GM19324 (cell line): ENCODE results near the gene GP2.
"Not testable (repeated sequence)": the region's sequence is repeated elsewhere in the genome, so short reads cannot be mapped to it uniquely, and the experiment has no call there.

Experiments used
- ATAC-seq: cut with Tn5 transposase; IDR thresholded peaks from one replicate; pipeline ENCODE4 v1.9.1; 2021; ENCODE audit warnings: mild to moderate bottlenecking, moderate library complexity; ENCODE audit not compliant: unreplicated experiment, low FRiP score

Gene GP2

DNA sequence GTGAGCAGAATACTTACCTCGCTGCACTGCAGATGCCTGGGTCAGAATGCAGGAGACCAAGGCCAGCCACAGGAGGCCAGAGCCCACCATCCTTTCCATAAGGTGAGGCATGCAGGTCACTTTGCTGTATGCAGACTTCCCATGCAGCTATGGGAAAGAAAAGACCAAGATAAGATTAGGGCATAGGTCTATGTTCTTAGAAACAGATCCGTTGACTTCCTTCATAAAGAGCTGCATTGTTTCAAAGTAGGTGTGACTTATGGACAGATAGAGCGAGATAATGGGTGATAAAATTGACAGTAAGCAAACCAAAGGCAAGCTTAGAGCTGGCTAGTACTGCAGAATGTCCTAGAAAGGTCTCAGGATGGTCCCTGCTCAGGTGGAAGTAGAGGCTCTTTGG, 992 bp downstream of the GP2 start:
- no peak for ATAC-seq

DNA sequence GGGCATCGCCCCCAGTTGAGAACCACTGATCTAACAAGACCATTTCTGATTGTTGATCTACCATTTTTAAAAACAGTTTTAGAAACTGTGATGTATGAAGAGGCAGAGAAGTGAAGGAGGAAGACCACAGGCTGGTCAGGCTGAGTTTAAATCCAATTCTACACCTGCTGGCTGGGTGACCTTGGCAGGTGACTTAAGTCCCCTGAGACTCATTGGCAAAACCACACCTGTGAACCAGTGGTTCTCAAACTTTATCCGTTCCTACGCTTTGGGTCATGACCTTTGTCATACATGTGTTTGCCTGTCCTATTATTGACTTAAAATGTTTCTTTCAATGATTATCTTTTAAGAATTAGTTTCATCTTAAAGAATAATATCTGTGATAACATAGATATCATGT, 2.3 kb downstream of the GP2 start:
- ATAC-seq, result no peak

DNA sequence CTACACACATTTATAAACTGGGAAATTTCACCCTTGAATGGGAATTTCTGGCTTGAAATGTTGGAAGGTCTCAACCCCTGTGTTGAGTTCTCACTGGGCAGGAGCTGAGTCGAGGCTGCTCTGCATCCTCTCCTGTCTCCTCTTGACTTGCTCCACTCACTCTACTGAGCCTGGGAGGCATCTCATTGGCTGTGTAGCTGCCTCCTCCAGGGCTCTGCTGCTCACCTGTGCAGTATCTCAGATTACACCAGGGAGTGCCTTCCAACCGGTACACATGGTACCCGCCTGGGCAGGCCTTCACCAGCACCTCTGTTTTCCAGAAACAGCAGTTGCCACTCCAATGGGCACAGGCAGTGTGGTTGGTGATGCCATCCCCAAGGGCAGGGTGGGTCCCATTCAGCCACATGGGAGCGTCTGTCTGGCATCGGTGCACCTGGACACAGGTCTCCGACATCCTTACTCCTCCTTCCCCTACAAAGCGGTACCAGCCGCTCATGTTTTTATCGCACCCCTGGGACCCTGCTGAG, 3.7 kb downstream of the GP2 start:
- ATAC-seq, result no peak

DNA sequence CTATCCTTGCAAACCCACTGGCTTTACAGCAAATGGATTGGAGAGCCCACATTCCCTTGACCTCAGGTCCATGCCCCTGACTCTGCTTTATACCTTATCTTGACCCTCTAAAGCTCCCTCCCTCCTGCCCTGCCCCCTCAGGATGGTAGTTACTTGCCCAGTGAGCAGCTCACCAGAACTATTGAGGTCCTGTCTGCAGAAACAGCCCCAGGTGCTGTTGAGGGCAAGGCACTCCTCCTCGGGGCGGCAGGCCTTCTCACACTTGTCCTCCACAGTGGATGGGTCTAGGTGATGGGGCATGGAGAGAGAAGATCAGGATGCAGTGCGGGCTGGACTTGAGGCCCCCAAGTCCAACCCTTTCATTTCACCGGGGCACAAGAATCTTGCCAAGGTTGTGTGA, 4.6 kb downstream of the GP2 start:
- ATAC-seq, result no peak

DNA sequence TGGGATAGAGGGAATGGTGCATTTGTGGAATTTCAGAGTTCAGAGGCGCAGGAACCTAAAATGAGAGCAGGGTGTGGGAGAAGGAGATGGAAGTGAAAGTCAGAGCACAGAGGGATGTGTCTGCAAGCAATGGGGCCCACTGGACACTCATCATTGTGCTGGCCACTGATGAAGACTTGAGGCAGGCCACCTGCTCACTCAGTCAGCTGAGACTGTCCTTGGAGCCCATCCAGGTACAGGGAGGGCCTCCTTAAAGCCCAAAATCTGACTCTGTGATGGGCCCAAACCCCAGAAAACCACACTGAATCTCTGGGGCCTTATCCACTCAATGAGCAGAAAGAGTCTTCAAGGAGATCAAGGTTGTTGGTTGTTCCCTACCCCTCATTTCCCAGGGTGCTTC, 5.6 kb downstream of the GP2 start:
- no peak for ATAC-seq

DNA sequence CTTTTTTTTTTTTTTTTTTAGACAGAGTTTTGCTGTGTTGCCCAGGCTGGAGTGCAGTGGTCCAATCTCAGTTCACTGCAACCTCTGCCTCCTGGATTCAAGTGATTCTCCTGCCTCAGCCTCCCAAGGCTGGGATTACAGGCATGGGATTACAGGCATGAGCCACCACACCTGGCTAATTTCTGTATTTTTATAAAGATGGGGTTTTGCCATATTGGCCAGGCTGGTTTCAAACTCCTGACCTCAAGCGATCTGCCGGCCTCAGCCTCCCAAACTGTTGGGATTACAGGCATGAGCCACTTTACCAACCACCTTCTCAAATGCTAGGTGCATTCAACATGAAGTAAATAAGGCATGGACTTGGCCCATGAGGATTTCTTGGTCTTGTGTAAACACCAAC, 6.3 kb downstream of the GP2 start:
- ATAC-seq, result not testable (repeated sequence)

DNA sequence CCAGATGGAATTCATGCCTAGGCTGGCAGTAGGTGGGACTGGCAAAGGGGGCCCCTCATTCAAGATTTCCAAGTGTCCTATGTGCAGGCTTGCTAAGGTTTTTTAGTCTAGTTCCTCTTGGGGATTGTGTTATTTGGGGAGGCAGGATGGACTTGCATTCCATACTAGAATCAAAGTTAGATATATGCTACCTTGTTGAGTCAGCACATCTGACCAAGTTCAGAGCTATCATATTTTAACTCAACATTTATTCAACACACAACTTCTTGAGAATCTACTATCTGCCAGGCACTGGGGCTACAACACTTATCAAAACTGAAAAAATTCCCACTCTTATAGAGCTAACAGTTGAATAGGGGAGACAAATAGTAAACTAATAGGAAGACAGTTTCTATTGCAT, 6.7 kb downstream of the GP2 start:
- no peak for ATAC-seq

DNA sequence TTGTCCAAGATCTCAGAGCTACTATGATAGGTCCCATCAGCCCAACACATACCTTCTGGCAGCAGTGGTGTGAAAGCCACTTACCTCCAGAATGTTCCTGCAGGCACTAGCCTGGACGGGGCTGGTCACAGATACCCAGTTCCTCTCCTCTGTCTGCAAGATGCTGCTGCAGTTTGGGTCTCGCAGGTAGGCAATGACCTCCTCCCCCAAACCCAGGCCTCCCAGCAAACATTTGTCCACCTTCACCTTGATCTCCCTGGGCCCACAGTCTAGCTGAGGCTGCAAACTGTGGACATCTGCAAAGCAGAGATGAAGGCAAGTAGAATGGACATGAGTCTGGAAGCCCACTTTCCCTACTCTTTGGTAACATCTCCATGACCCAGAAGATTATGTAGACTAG, 7.1 kb downstream of the GP2 start:
- no peak for ATAC-seq

DNA sequence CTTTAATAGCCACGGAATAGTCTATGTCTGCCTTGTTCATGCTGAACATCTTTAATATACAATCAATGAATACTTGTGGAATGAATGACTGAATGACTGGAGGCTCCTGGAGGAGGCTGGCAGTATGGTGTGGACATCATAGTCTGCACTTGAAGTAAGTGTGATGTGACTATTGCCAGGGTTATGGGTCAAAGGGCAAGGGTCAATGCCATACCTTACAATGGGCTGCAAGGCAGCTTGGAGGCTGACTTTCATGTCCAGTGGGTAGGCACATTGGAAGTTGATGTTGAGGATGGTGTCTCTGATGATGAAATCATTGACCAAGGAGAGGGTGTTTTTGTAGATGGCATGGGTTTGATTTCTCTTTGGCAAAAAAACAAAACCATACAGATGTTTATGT, 7.9 kb downstream of the GP2 start:
- ATAC-seq, result no peak

DNA sequence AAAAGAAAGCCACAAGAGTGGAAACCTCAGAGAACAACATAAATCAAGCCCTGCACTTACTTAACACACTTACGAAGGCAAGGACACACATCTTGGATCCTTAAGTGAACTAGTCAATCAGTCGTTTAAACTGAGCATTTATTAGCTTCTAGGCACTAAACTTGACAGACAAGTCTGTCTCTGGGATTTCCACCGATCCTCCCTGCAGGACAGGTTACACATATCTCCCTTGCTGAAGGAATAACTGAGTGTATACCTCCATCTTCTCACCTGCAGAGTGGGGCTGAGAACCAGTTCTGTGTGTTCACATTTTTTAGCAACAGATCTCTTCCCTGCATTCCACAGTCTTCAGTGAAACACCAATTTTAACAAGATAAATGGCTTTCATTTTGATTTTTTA, 8.9 kb downstream of the GP2 start:
- no peak for ATAC-seq

DNA sequence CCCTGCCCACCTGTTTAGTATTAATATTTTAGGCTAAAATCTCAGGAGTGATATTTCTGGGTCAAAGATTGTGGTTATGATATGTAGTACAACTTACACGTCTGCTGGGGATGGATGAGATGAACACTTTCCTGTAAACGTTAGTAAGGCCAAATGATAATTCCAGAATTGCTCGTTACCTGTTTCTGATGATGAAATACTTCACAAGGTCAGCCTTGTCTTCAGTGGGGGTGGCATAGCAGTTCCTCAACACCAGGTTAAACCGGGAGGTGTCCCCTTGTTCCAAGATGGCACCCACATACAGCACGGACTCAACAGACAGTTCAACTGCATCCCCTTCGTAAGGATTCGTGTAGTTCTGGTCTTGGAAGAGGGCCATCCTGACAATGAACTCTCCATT, 9.3 kb downstream of the GP2 start:
- ATAC-seq, result no peak

DNA sequence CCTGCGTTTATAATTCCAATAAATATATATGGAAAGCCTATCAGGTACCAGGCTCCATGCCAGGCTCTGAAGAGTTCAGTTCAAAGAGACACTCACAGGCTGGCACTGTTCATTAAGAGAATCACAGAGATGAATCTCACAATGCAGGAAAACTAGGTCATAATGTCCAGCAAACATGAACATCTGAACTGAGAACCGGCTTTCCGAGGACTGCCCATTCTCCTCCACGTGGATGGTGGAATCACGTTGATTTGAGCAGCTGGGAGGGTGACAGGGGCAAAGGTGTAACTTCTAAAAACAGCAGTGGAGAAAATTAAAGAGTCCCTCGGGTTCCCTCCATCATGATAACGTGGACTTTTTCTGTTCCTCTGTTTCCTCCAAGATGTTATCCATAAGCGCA, 10.2 kb downstream of the GP2 start:
- ATAC-seq, result no peak

DNA sequence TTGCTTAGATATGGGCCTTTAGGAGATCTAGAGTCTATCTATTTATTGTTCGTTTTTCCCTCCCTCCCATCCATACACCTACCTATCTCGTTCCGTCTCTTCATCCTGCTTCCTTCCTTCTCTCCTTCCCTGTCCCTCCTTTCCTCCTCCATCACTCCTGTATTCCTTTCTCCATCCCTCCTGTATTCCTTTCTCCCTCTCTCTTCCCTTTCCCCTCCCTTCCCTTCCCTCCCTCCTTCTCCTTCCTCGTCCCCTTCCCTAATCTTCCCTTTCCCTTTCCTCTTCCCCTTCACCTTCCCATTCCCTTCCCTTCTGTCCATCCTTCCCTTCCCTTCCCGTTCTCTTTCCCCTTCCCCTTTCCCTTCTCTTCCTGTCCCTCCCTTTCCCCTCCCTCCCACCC, 10.6 kb downstream of the GP2 start:
- no peak for ATAC-seq

DNA sequence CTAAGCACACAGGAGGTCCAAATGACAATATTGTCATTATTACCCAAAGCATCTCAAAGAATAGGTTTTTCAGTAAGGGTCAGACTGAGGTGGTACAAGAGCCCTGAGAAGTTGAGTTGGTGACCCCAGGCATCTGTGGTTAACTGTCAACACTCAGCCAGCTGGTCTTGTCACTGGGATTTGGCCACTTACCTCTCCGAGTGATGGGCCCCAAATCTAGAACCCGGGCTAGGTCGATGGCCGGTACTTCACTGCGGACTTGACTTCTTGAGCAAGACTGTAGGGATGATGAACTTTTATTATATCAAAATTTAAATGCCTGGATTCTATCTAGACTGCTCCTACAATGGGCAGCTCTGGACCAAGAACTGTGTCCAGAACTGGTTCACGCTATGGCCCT, 11.5 kb downstream of the GP2 start:
- ATAC-seq, result no peak

DNA sequence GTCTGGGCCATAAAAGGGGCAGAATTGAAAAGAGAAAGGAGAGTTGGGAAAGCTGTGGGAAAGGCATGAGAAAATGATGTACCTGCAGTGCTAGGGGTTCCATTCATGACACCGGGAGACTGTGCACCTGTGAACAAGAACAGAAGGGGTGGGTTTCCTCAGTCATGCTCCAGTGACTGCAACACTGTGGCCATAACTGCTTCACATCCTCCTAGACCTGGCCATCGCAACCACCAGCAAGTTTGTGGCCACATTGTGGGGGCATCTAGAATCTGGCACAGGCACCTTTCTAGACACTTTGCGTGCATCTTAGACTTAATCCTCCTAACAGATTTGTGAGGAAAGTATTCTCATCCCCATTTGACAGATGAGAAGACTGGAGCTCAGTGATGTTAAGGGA, 12.7 kb downstream of the GP2 start:
- no peak for ATAC-seq

DNA sequence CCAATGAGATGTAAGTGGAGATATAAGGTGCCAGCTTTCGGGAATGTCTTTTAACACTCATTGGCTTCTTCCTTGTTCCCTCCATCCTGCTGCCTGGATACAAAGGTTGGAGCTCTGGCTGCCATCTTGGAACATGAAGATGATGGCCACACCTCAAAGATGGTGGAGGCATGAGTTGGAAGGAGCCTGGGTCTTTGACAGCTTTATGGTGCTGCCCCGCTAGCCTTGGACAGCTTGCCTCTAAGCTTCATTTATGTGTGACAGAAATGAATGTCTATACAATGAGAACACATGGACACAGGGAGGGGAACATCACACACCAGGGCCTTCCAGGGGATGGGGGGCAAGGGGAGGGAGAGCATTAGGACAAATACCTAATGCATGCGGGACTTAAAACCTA, 13.6 kb downstream of the GP2 start:
- no peak for ATAC-seq

DNA sequence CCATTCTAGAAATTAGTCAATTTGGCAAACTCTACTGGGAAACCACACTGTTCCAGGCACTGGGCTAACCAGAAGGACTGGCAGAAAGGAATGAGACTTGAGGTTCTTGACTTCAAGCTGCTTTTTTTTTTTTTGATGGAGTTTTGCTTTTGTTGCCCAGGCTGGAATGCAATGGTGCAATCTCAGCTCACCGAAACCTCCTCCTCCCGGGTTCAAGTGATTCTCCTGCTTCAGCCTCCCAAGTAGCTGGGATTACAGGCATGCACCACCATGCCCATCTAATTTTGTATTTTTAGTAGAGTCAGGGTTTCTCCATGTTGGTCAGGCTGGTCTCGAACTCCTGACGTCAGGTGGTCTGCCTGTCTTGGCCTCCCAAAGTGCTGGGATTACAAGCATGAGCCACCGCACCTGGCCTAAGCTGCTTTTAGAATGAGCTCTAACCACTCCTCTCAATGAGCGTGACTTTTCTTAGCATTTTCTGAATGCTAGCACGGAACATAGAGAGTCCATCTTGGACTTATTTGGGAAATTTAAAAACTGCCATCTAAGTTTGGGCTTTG, 14.7 kb downstream of the GP2 start:
- ATAC-seq, result not testable (repeated sequence)

DNA sequence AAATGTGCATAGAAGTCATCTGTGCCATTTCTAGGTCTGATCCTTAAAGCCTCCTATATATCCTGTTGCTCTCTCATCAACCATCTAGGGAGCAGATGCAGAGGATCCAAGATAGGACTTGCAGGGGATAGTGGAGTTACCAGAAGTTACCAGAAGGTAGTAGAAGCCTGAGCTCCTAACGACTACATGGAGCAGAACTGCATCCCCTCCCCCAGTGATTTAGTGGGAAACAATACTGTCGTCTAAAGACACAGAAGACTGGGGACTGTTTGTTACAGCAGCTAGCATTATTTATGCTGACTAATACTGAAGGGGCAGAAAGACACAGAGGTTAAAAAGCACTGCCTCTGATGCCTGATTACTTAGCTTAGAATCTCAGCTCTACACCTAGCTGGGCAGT, 15.8 kb downstream of the GP2 start:
- ATAC-seq, result no peak

DNA sequence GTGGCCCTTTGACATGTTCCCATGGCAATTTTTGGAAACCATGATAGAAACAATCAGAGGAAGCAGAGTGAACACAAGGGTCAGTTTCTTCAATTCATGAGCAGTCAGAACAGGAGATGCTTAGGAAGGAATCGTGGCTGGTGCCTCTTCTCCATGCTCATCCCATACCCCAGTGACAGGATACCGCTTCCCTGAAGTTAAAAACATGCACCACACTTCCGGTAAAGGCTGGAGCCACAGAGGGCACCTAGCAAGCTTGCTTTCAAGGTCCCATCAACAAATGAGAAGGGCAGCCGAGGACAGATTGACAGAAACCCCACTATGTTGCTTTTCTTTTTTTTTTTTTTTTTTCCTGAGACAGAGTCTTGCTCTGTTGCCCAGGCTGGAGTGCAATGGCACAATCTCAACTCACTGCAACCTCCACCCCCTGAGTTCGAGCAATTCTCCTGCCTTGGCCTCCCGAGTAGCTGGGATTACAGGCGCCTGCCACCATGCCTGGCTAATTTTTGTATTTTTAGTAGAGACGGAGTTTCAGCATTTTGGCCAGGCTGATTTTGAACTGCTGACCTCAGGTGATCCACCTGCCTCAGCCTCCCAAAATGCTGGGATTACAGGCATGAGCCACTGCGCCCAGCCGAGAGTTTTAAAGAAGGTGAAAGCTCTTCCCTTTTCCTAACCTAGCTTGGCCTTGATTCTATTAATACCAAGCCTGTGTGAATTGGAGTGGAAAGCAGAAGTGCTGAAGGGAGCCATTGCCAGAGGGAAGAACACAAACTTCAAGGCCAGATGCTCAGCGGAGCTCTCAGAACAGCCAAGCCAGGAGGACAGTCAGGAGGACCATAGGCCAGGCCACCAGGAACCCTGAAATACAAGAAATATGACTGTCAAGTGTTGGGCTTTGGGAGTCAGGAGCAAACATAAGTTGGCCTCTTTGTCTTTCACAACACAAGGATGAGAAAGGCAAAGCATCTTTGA, 16.6 kb downstream of the GP2 start:
- no peak for ATAC-seq

DNA sequence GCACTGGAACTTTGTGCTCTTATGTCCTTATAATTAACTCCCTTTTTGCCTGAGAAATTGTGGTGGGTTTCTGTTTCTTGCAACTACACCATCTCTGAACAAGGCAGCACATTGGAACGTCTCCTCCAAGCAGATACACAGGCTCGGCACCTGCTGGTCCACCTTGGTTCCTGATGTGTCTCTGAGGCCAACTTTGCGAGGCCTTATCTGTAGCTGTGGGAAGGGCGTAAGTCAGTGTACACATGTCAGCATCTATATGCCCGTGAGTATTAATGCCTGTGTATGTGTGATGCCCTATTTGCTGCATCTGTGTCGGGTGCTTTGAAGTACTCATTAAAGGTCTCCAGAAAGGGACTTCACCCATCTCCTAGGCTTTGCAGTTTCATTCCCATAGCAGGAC, 17.5 kb downstream of the GP2 start:
- ATAC-seq, result no peak

DNA sequence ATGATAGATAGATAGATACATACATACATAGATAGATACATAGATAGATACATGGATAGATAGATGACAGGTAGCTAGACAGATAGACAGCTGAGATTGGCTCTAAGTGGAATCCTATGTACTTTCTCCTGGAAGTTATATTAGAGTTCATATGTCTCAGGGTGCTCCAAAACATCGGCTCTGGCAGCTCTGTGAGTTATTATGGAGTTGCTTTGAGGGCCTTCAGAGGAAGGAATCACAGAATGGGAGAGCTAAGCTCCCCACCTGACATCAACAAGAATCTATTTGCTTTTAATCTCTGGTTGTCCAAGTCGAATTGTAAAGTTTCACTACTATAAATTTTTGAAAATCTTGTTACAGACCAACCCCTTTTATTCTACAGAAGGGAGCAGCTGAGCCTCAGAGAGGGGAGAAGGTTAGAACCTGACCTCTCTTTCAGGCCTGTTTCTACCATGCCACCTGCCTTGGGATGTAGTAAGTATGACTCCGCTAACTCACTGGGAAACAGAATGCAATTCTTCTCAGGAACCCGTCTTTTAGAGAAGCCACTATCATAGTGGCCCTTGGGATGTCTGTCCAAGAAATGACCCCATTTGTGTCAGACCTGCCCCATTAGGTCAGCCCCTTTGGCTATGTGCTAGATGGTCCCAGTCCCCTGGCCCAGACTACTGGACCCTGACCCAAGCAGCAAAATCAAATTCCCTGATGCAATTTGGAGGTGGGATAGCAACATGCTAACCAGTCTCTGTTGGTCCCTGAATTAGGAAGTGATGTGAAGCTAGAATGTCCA, 18.3 kb downstream of the GP2 start:
- ATAC-seq, result no peak
